Prostate gland (tissue), 2 donors: ENCODE measurements around the gene ANTXRL. TPM values are rescaled to one million over a fixed set of nuclear protein-coding genes. Genes with fewer than 3 reads are reported as not detected.

Source experiments
- DNase-seq: peaks from one replicate; pipeline ENCODE4 v3.0.0-alpha.2; 2019; ENCODE audit warnings: low spot score
- H3K27ac ChIP-seq, 2 donors: fragments of 200-600 bp; sonication (generic); 2 replicates each; pipeline ENCODE4 v1.5.1; 2017 to 2019
- H3K27me3 ChIP-seq: fragments of 200-600 bp; sonication (generic); replicated peaks from 2 replicates; pipeline ENCODE4 v1.5.1; 2019; ENCODE audit not compliant: insufficient read depth
- H3K36me3 ChIP-seq, 2 donors: fragments of 200-600 bp; sonication (generic); 1 replicate in 1 of 2; 2 replicates in 1 of 2; pipeline versions ENCODE4 v1.5.1 to v1.8.1; 2017 to 2019
- H3K4me1 ChIP-seq: fragments of 200-600 bp; sonication (generic); replicated peaks from 2 replicates; pipeline ENCODE4 v1.5.1; 2019
- H3K4me3 ChIP-seq, 2 donors: fragments of 200-600 bp; sonication (generic); 2 replicates each; pipeline ENCODE4 v1.5.1; 2017 to 2019
- H3K9me3 ChIP-seq: fragments of 200-600 bp; sonication (generic); 2 replicates; pipeline ENCODE4 v1.5.1; 2017
- CTCF ChIP-seq, 4 experiments: fragments of 200-600 bp in 2 of 4; fragments of 450-650 bp in 2 of 4; sonication (generic) in 2 of 4; IDR thresholded peaks; 1 replicate in 3 of 4; 2 replicates in 1 of 4; pipeline ENCODE4 v1.5.1; 2016 to 2019; ENCODE audit warnings: antibody characterized with exemption in 4 of 4, mild to moderate bottlenecking in 2 of 4, moderate library complexity in 2 of 4
- POLR2A ChIP-seq: fragments of 450-650 bp; IDR thresholded peaks from one replicate; pipeline ENCODE4 v1.6.1; 2016; ENCODE audit warnings: antibody characterized with exemption, mild to moderate bottlenecking
- POLR2AphosphoS5 ChIP-seq: sonication (generic); formaldehyde crosslinking; IDR thresholded peaks from one replicate; pipeline ENCODE4 v1.6.1; 2017; ENCODE audit warnings: antibody characterized with exemption
- WGBS: methylation state at CpG from one replicate; pipeline ENCODE4 v1.1.5; 2018; 5-methylcytosine and 5-hydroxymethylcytosine counted together
- intact Hi-C: fragments of 100-400 bp; cut with DNase I; formaldehyde crosslinking; loops from one replicate; pipeline ENCODE4 v1.14.2; 2022
- total RNA-seq, 2 donors: library from RNA; depleted of rRNA; stranded (reverse); fragments of >200 nt; gene quantifications; one replicate each; pipeline ENCODE4 v1.1.0, GENCODE V29; 2016

Gene ANTXRL
- total RNA-seq, 2 donors from 2014 or later, result 3.4 TPM; not detected in 1

- Histone ChIP-seq H3K27me3 (no peaks in the 10 kb centered on the region), H3K4me1 (no peaks in the 10 kb centered on the region), H3K4me3 (no peak overlapping the region), H3K27ac (no peak overlapping the region), H3K9me3 (no peaks in the 10 kb centered on the region), H3K36me3 (no peaks in the 10 kb centered on the region)
- WGBS, result 97% methylated on average over 4 of the region's 4 CpGs
- no peak for DNase-seq
- intact Hi-C loops, result no loop called here
- TF ChIP-seq POLR2AphosphoS5, result no peak
- no peak for TF ChIP-seq POLR2A
- TF ChIP-seq CTCF (IDR thresholded peaks at IDR 0.05), result no peak
These were observed 40.2 kb downstream of the ANTXRL start for GRCh38 chr10:46326971-46327370.

- Histone ChIP-seq H3K36me3 (no peaks in the 10 kb centered on the region), H3K4me1 (no peaks in the 10 kb centered on the region), H3K27ac (no peak overlapping the region), H3K9me3 (no peaks in the 10 kb centered on the region), H3K4me3 (no peak overlapping the region), H3K27me3 (no peaks in the 10 kb centered on the region)
- TF ChIP-seq POLR2AphosphoS5, result no peak
- no peak for TF ChIP-seq CTCF (IDR thresholded peaks at IDR 0.05)
- no peak for TF ChIP-seq POLR2A
- intact Hi-C loops, result no loop called here
- no peak for DNase-seq
- 83% methylated on average over 5 of the region's 5 CpGs for WGBS
These were observed 40.9 kb downstream of the ANTXRL start for GRCh38 chr10:46327685-46328084.

GRCh38 chr10:46328853-46329689 lies 42.3 kb downstream of the ANTXRL start:
- Histone ChIP-seq H3K27ac (no peak overlapping the region), H3K4me1 (no peaks in the 10 kb centered on the region), H3K9me3 (no peaks in the 10 kb centered on the region), H3K36me3 (no peaks in the 10 kb centered on the region), H3K27me3 (no peaks in the 10 kb centered on the region), H3K4me3 (no peak overlapping the region)
- TF ChIP-seq CTCF (IDR thresholded peaks at IDR 0.05), result no peak
- no peak for TF ChIP-seq POLR2AphosphoS5
- no peak for TF ChIP-seq POLR2A
- intact Hi-C loops, result no loop called here
- no peak for DNase-seq
- 61% methylated on average over 9 of the region's 9 CpGs for WGBS

- intact Hi-C loops, result no loop called here
- DNase-seq, result no peak
These were observed 42.9 kb downstream of the ANTXRL start for GRCh38 chr10:46329690-46330016.

More at GRCh38 chr10:46329690-46330016, 42.9 kb downstream of the ANTXRL start:
- TF ChIP-seq CTCF (IDR thresholded peaks at IDR 0.05) (no peak), POLR2AphosphoS5 (no peak), POLR2A (no peak)
- Histone ChIP-seq H3K27me3 (no peaks in the 10 kb centered on the region), H3K9me3 (no peaks in the 10 kb centered on the region), H3K36me3 (no peaks in the 10 kb centered on the region), H3K4me1 (no peaks in the 10 kb centered on the region), H3K27ac (no peak overlapping the region), H3K4me3 (no peak overlapping the region)
- 62% methylated on average over 8 of the region's 8 CpGs for WGBS
